ENCODE data around the gene STAT3.

GRCh38 chr17:42281571-42282096 lies 106.6 kb downstream of the STAT3 start:
- TF ChIP-seq CTCF (IDR thresholded peaks at IDR 0.05; ENCODE audit: low read depth, low read length, poor library complexity, severe bottlenecking) (no peak), EZH2phosphoT487 (IDR thresholded peaks at IDR 0.05; ENCODE audit: borderline replicate concordance, low read length) (no peak)

Data from DOHH2 (cell line).